Adrenal gland (tissue), 5 donors: ENCODE results near the gene LRRC55.

Experiments
- POLR2A ChIP-seq, 2 donors: fragments of 450-650 bp; IDR thresholded peaks; one replicate each; pipeline ENCODE4 v1.6.1; 2017; ENCODE audit warnings: antibody characterized with exemption in 2 of 2, mild to moderate bottlenecking in 2 of 2, moderate library complexity in 1 of 2
- TF ChIP-seq, protein P1 (sequence below), 6 experiments: fragments of 450-650 bp in 4 of 6; fragments of 200-600 bp in 2 of 6; sonication (generic) in 1 of 6; IDR thresholded peaks; 1 replicate in 5 of 6; 2 replicates in 1 of 6; pipeline versions ENCODE4 v1.5.1 to v1.8.0; 2016 to 2021; ENCODE audit warnings: antibody characterized with exemption in 6 of 6, mild to moderate bottlenecking in 2 of 6, moderate library complexity in 1 of 6
- donor health status: DM: no; HTN: no; CAD: no.

DNA sequence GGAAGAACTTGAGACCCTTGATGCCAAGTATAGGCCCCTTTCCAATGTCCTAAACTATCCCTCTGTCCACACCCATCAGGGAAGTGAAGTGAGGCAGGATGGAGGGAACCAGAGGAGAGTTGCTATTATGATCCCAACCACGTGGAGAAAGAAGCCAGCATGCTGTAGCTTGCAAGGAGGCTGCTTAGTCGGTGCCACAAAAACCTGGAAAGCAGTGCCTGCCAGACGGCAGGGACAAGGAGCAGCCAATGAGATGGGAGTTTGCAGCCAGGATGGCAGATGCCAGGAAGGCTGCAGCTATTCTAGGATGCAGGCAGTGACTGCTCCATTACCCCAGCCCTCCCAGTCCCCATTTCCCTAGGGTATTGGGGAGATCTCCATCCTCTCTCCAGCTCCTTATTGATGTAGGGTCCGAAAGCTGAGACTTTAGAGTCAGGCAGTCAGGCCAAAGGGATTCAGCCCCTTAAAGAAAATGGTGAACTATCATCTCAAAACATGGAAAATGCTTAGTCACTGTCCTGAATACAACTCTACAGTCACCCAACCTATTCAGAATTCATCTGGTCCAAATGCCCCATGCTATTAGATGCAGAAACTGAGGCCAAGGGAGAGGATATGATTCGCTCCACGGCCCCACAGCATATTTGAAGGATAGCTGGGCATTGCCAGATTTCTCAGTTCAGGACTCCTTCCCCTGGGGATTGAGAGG lies 18.4 kb upstream of the LRRC55 start:
- no peak for TF ChIP-seq POLR2A (IDR thresholded peaks at IDR 0.05)
- TF ChIP-seq, protein P1, sequence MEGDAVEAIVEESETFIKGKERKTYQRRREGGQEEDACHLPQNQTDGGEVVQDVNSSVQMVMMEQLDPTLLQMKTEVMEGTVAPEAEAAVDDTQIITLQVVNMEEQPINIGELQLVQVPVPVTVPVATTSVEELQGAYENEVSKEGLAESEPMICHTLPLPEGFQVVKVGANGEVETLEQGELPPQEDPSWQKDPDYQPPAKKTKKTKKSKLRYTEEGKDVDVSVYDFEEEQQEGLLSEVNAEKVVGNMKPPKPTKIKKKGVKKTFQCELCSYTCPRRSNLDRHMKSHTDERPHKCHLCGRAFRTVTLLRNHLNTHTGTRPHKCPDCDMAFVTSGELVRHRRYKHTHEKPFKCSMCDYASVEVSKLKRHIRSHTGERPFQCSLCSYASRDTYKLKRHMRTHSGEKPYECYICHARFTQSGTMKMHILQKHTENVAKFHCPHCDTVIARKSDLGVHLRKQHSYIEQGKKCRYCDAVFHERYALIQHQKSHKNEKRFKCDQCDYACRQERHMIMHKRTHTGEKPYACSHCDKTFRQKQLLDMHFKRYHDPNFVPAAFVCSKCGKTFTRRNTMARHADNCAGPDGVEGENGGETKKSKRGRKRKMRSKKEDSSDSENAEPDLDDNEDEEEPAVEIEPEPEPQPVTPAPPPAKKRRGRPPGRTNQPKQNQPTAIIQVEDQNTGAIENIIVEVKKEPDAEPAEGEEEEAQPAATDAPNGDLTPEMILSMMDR (IDR thresholded peaks at IDR 0.05) = no peak
